Prostate gland (tissue), 2 donors: Measurements from ENCODE around the gene ANO10. TPM values are rescaled to one million over a fixed set of nuclear protein-coding genes. Genes with fewer than 3 reads are reported as not detected.
"Not testable (repeated sequence)": the region's sequence is repeated elsewhere in the genome, so short reads cannot be mapped to it uniquely, and the experiment has no call there.

Source experiments
- DNase-seq: peaks from one replicate; pipeline ENCODE4 v3.0.0-alpha.2; 2019; ENCODE audit warnings: low spot score
- H3K27ac ChIP-seq, 2 donors: fragments of 200-600 bp; sonication (generic); 2 replicates each; pipeline ENCODE4 v1.5.1; 2017 to 2019
- H3K27me3 ChIP-seq: fragments of 200-600 bp; sonication (generic); replicated peaks from 2 replicates; pipeline ENCODE4 v1.5.1; 2019; ENCODE audit not compliant: insufficient read depth
- H3K36me3 ChIP-seq, 2 donors: fragments of 200-600 bp; sonication (generic); 1 replicate in 1 of 2; 2 replicates in 1 of 2; pipeline versions ENCODE4 v1.5.1 to v1.8.1; 2017 to 2019
- H3K4me1 ChIP-seq: fragments of 200-600 bp; sonication (generic); replicated peaks from 2 replicates; pipeline ENCODE4 v1.5.1; 2019
- H3K4me3 ChIP-seq, 2 donors: fragments of 200-600 bp; sonication (generic); 2 replicates each; pipeline ENCODE4 v1.5.1; 2017 to 2019
- H3K9me3 ChIP-seq: fragments of 200-600 bp; sonication (generic); 2 replicates; pipeline ENCODE4 v1.5.1; 2017
- CTCF ChIP-seq, 4 experiments: fragments of 200-600 bp in 2 of 4; fragments of 450-650 bp in 2 of 4; sonication (generic) in 2 of 4; IDR thresholded peaks; 1 replicate in 3 of 4; 2 replicates in 1 of 4; pipeline ENCODE4 v1.5.1; 2016 to 2019; ENCODE audit warnings: antibody characterized with exemption in 4 of 4, mild to moderate bottlenecking in 2 of 4, moderate library complexity in 2 of 4
- POLR2A ChIP-seq: fragments of 450-650 bp; IDR thresholded peaks from one replicate; pipeline ENCODE4 v1.6.1; 2016; ENCODE audit warnings: antibody characterized with exemption, mild to moderate bottlenecking
- POLR2AphosphoS5 ChIP-seq: sonication (generic); formaldehyde crosslinking; IDR thresholded peaks from one replicate; pipeline ENCODE4 v1.6.1; 2017; ENCODE audit warnings: antibody characterized with exemption
- WGBS: methylation state at CpG from one replicate; pipeline ENCODE4 v1.1.5; 2018; 5-methylcytosine and 5-hydroxymethylcytosine counted together
- intact Hi-C: fragments of 100-400 bp; cut with DNase I; formaldehyde crosslinking; loops from one replicate; pipeline ENCODE4 v1.14.2; 2022
- total RNA-seq, 2 donors: library from RNA; depleted of rRNA; stranded (reverse); fragments of >200 nt; gene quantifications; one replicate each; pipeline ENCODE4 v1.1.0, GENCODE V29; 2016

Gene ANO10
- total RNA-seq, 2 donors from 2014 or later = 12.4 to 17.7 TPM

GRCh38 chr3:43490640-43491185 lies 131.1 kb downstream of the ANO10 start:
- Histone ChIP-seq H3K36me3 (no peaks in the 10 kb centered on the region), H3K4me1 (no peaks in the 10 kb centered on the region), H3K9me3 (no peaks in the 10 kb centered on the region), H3K27me3 (no peaks in the 10 kb centered on the region), H3K27ac (no peak overlapping the region), H3K4me3 (no peak overlapping the region)
- DNase-seq = no peak
- intact Hi-C loops = no loop called here
- WGBS = 83% methylated on average over 7 of the region's 7 CpGs
- TF ChIP-seq CTCF (IDR thresholded peaks at IDR 0.05) (no peak), POLR2AphosphoS5 (no peak), POLR2A (no peak)

- Histone ChIP-seq H3K4me1 (no peaks in the 10 kb centered on the region), H3K4me3 (no peak overlapping the region), H3K36me3 (no peaks in the 10 kb centered on the region), H3K27me3 (no peaks in the 10 kb centered on the region), H3K9me3 (no peaks in the 10 kb centered on the region), H3K27ac (no peak overlapping the region)
- WGBS = 61% methylated on average over 5 of the region's 5 CpGs
- TF ChIP-seq POLR2A (no peak), CTCF (IDR thresholded peaks at IDR 0.05) (no peak), POLR2AphosphoS5 (no peak)
- intact Hi-C loops = no loop called here
- no peak for DNase-seq
Observed at GRCh38 chr3:43489930-43490329, 131.9 kb downstream of the ANO10 start.

GRCh38 chr3:43485931-43486330 lies 135.9 kb downstream of the ANO10 start:
- Histone ChIP-seq H3K27ac (no peak overlapping the region), H3K36me3 (no peaks in the 10 kb centered on the region), H3K9me3 (no peaks in the 10 kb centered on the region), H3K4me3 (no peak overlapping the region), H3K4me1 (no peaks in the 10 kb centered on the region), H3K27me3 (no peaks in the 10 kb centered on the region)
- TF ChIP-seq CTCF (IDR thresholded peaks at IDR 0.05) (no peak), POLR2AphosphoS5 (no peak), POLR2A (no peak)
- intact Hi-C loops = no loop called here
- DNase-seq = no peak
- 70% methylated on average over 1 of the region's 1 CpG for WGBS

- intact Hi-C loops = no loop called here
- no peak overlapping the region for H3K27ac ChIP-seq
- no peaks in the 10 kb centered on the region for H3K4me1 ChIP-seq
- H3K4me3 ChIP-seq = no peak overlapping the region
- no peaks in the 10 kb centered on the region for H3K27me3 ChIP-seq
- DNase-seq = no peak
- H3K36me3 ChIP-seq = no peaks in the 10 kb centered on the region
- 96% methylated on average over 29 of the region's 29 CpGs for WGBS
- H3K9me3 ChIP-seq = no peaks in the 10 kb centered on the region
- TF ChIP-seq POLR2A (no peak), CTCF (IDR thresholded peaks at IDR 0.05) (no peak), POLR2AphosphoS5 (no peak)
Observed at GRCh38 chr3:43484926-43485488, 136.8 kb downstream of the ANO10 start.

GRCh38 chr3:43481375-43481774 lies 140.4 kb downstream of the ANO10 start:
- no peak for DNase-seq
- Histone ChIP-seq H3K4me3 (no peak overlapping the region), H3K27ac (no peak overlapping the region), H3K36me3 (no peaks in the 10 kb centered on the region), H3K27me3 (no peaks in the 10 kb centered on the region), H3K4me1 (no peaks in the 10 kb centered on the region), H3K9me3 (no peaks in the 10 kb centered on the region)
- intact Hi-C loops = no loop called here
- TF ChIP-seq CTCF (IDR thresholded peaks at IDR 0.05) = no peak
- TF ChIP-seq POLR2A = no peak
- TF ChIP-seq POLR2AphosphoS5 = no peak

- H3K36me3 ChIP-seq, H3K9me3 ChIP-seq, DNase-seq, intact Hi-C loops, H3K27ac ChIP-seq, H3K4me1 ChIP-seq, H3K4me3 ChIP-seq, H3K27me3 ChIP-seq: not testable (repeated sequence)
- 65% methylated on average over 2 of the region's 2 CpGs for WGBS
Observed at GRCh38 chr3:43478839-43479238, 143.0 kb downstream of the ANO10 start.
